Stimulated activated naive CD8-positive, alpha-beta T cell treated with anti-CD3 and anti-CD28 coated beads, Interleukin-15, amount 100 ng/mL, for 72 hours (primary cell): ENCODE measurements around the gene SGIP1.

Source experiments
- ATAC-seq: fragments of 150-1000 bp; cut with Tn5 transposase; 2 replicates; pipeline ENCODE4 v1.10.0; 2021; ENCODE audit warnings: mild to moderate bottlenecking, moderate library complexity
- DNase-seq, 2 donors: peaks; one replicate each; pipeline ENCODE4 v3.0.0; 2021 to 2022
- H3K27ac Mint-ChIP-seq, 2 donors: one replicate each; pipeline ENCODE4 v1.8.0; 2022; ENCODE audit warnings: mild to moderate bottlenecking in 2 of 2, mixed read lengths in 2 of 2, moderate library complexity in 2 of 2
- H3K27me3 Mint-ChIP-seq: one replicate; pipeline ENCODE4 v1.8.0; 2022; ENCODE audit warnings: mixed read lengths
- H3K4me1 Mint-ChIP-seq: one replicate; pipeline ENCODE4 v1.8.0; 2022; ENCODE audit warnings: mild to moderate bottlenecking, mixed read lengths
- H3K4me3 Mint-ChIP-seq, 2 donors: one replicate each; pipeline ENCODE4 v1.8.0; 2022; ENCODE audit warnings: mild to moderate bottlenecking in 2 of 2, mixed read lengths in 2 of 2, moderate library complexity in 1 of 2
- H3K9me3 Mint-ChIP-seq, 2 donors: one replicate each; pipeline ENCODE4 v1.8.0; 2022; ENCODE audit warnings: mixed read lengths in 2 of 2

Gene SGIP1

GRCh38 chr1:66599346-66599745 is 65.4 kb downstream of the SGIP1 start:
- H3K27ac Mint-ChIP-seq: no peak overlapping the region

GRCh38 chr1:66599899-66600737 is 66.2 kb downstream of the SGIP1 start:
- peaks cover 12% of the 10 kb centered on the region for H3K4me1 Mint-ChIP-seq
- no peak overlapping the region for H3K27ac Mint-ChIP-seq
- ATAC-seq: no peak
- no peak overlapping the region for H3K4me3 Mint-ChIP-seq
- DNase-seq: no peak
- peaks cover 0 to 8% of the 10 kb centered on the region in 2 donors for H3K9me3 Mint-ChIP-seq
- no peaks in the 10 kb centered on the region for H3K27me3 Mint-ChIP-seq

More at GRCh38 chr1:66599346-66599745, 65.4 kb downstream of the SGIP1 start:
- Mint-ChIP-seq H3K4me3 (no peak overlapping the region), H3K27me3 (no peaks in the 10 kb centered on the region), H3K9me3 (peaks cover 0 to 8% of the 10 kb centered on the region in 2 donors), H3K4me1 (peaks cover 12% of the 10 kb centered on the region)
- ATAC-seq: no peak
- DNase-seq: no peak

- DNase-seq (no peak), ATAC-seq (no peak)
- Mint-ChIP-seq H3K9me3 (no peaks in the 10 kb centered on the region), H3K27ac (peak overlapping the region in 1 of 2 donors; percentile 37), H3K4me1 (no peaks in the 10 kb centered on the region), H3K27me3 (no peaks in the 10 kb centered on the region), H3K4me3 (no peak overlapping the region)
Observed at GRCh38 chr1:66605419-66605997, 71.6 kb downstream of the SGIP1 start.

- H3K4me3 Mint-ChIP-seq: no peak overlapping the region
- no peaks in the 10 kb centered on the region for H3K4me1 Mint-ChIP-seq
- no peak for ATAC-seq
- no peaks in the 10 kb centered on the region for H3K9me3 Mint-ChIP-seq
- DNase-seq: no peak
- H3K27ac Mint-ChIP-seq: no peak overlapping the region
- peaks cover 4% of the 10 kb centered on the region for H3K27me3 Mint-ChIP-seq
Observed at GRCh38 chr1:66606362-66607065, 72.6 kb downstream of the SGIP1 start.

- H3K4me1 Mint-ChIP-seq: no peaks in the 10 kb centered on the region
- H3K27ac Mint-ChIP-seq: peak overlapping the region in 1 of 2 donors; percentile 14
- peak; percentile 48 for ATAC-seq
- H3K27me3 Mint-ChIP-seq: peaks cover 12% of the 10 kb centered on the region
- no peak for DNase-seq
- no peaks in the 10 kb centered on the region for H3K9me3 Mint-ChIP-seq
- no peak overlapping the region for H3K4me3 Mint-ChIP-seq
Observed at GRCh38 chr1:66607458-66607857, 73.5 kb downstream of the SGIP1 start.

- H3K4me1 Mint-ChIP-seq: no peaks in the 10 kb centered on the region
Observed at GRCh38 chr1:66613187-66613586, 79.2 kb downstream of the SGIP1 start.

GRCh38 chr1:66617362-66618184 is 83.6 kb downstream of the SGIP1 start:
- Mint-ChIP-seq H3K4me1 (no peaks in the 10 kb centered on the region), H3K9me3 (no peaks in the 10 kb centered on the region), H3K27me3 (peaks cover 6% of the 10 kb centered on the region), H3K27ac (no peak overlapping the region), H3K4me3 (no peak overlapping the region)
- ATAC-seq (no peak), DNase-seq (no peak)

More at GRCh38 chr1:66613187-66613586, 79.2 kb downstream of the SGIP1 start:
- DNase-seq: no peak
- ATAC-seq: no peak
- Mint-ChIP-seq H3K27ac (no peak overlapping the region), H3K4me3 (no peak overlapping the region), H3K9me3 (no peaks in the 10 kb centered on the region), H3K27me3 (peaks cover 18% of the 10 kb centered on the region)

- no peak overlapping the region for H3K4me3 Mint-ChIP-seq
- no peak for ATAC-seq
Observed at GRCh38 chr1:66618390-66618789, 84.4 kb downstream of the SGIP1 start.

GRCh38 chr1:66623812-66624211 is 89.9 kb downstream of the SGIP1 start:
- H3K27me3 Mint-ChIP-seq: no peaks in the 10 kb centered on the region
- H3K4me1 Mint-ChIP-seq: peaks cover 7% of the 10 kb centered on the region
- no peak for DNase-seq
- H3K9me3 Mint-ChIP-seq: no peaks in the 10 kb centered on the region
- no peak for ATAC-seq
- no peak overlapping the region for H3K4me3 Mint-ChIP-seq
- H3K27ac Mint-ChIP-seq: peak overlapping the region; percentile 41 to 60

More at GRCh38 chr1:66618390-66618789, 84.4 kb downstream of the SGIP1 start:
- H3K4me1 Mint-ChIP-seq: no peaks in the 10 kb centered on the region
- no peaks in the 10 kb centered on the region for H3K9me3 Mint-ChIP-seq
- DNase-seq: no peak
- H3K27me3 Mint-ChIP-seq: peaks cover 6% of the 10 kb centered on the region
- H3K27ac Mint-ChIP-seq: no peak overlapping the region

GRCh38 chr1:66624412-66625060 is 90.6 kb downstream of the SGIP1 start:
- Mint-ChIP-seq H3K27me3 (no peaks in the 10 kb centered on the region), H3K9me3 (no peaks in the 10 kb centered on the region), H3K27ac (peak overlapping the region; percentile 49 to 90), H3K4me3 (no peak overlapping the region), H3K4me1 (peaks cover 7% of the 10 kb centered on the region)
- ATAC-seq: peak; percentile 69
- DNase-seq: no peak

- H3K4me1 Mint-ChIP-seq: peaks cover 7% of the 10 kb centered on the region
- no peak overlapping the region for H3K4me3 Mint-ChIP-seq
- no peak for DNase-seq
- H3K9me3 Mint-ChIP-seq: no peaks in the 10 kb centered on the region
- no peak for ATAC-seq
- no peaks in the 10 kb centered on the region for H3K27me3 Mint-ChIP-seq
- H3K27ac Mint-ChIP-seq: no peak overlapping the region
Observed at GRCh38 chr1:66626261-66626660, 92.3 kb downstream of the SGIP1 start.

GRCh38 chr1:66628926-66629325 is 95.0 kb downstream of the SGIP1 start:
- Mint-ChIP-seq H3K27me3 (no peaks in the 10 kb centered on the region), H3K27ac (no peak overlapping the region), H3K4me1 (peaks cover 4% of the 10 kb centered on the region), H3K4me3 (no peak overlapping the region), H3K9me3 (no peaks in the 10 kb centered on the region)
- ATAC-seq: no peak
- DNase-seq: no peak

- DNase-seq (no peak), ATAC-seq (no peak)
- Mint-ChIP-seq H3K27ac (no peak overlapping the region), H3K4me1 (no peaks in the 10 kb centered on the region), H3K4me3 (no peak overlapping the region), H3K27me3 (no peaks in the 10 kb centered on the region), H3K9me3 (no peaks in the 10 kb centered on the region)
Observed at GRCh38 chr1:66633159-66633558, 99.2 kb downstream of the SGIP1 start.

GRCh38 chr1:66637146-66637545 is 103.2 kb downstream of the SGIP1 start:
- no peak for DNase-seq
- H3K9me3 Mint-ChIP-seq: no peaks in the 10 kb centered on the region
- no peak for ATAC-seq
- peaks cover 9% of the 10 kb centered on the region for H3K27me3 Mint-ChIP-seq
- peaks cover 6% of the 10 kb centered on the region for H3K4me1 Mint-ChIP-seq
- no peak overlapping the region for H3K4me3 Mint-ChIP-seq
- no peak overlapping the region for H3K27ac Mint-ChIP-seq
